H1 (cell line): ENCODE data around the gene S100A12. TPM values are rescaled to one million over a fixed set of nuclear protein-coding genes. Genes with fewer than 3 reads are reported as not detected.

Experiments used
- ATF2 ChIP-seq: IDR thresholded peaks from 2 replicates; pipeline ENCODE4 v1.6.1; 2012; ENCODE audit warnings: low read length, inconsistent platforms
- CHD7 ChIP-seq: fragments of 300-600 bp; sonication (generic); IDR thresholded peaks from 2 replicates; pipeline ENCODE4 v1.7.1; 2012; ENCODE audit warnings: low read length, moderate library complexity, mild to moderate bottlenecking, inconsistent platforms; ENCODE audit not compliant: insufficient replicate concordance
- CREB1 ChIP-seq: IDR thresholded peaks from 2 replicates; pipeline ENCODE4 v1.6.1; 2012; ENCODE audit warnings: inconsistent platforms
- POU5F1 ChIP-seq: IDR thresholded peaks from 2 replicates; pipeline ENCODE4 v1.6.1; 2011; ENCODE audit warnings: low read depth, mild to moderate bottlenecking, low read length, moderate library complexity
- SAP30 ChIP-seq: fragments of 300-600 bp; sonication (generic); IDR thresholded peaks from 2 replicates; pipeline ENCODE4 v1.7.1; 2012; ENCODE audit warnings: low read length, moderate library complexity, mild to moderate bottlenecking, inconsistent platforms; ENCODE audit not compliant: insufficient read depth, insufficient replicate concordance
- SRF ChIP-seq: IDR thresholded peaks from 2 replicates; pipeline ENCODE4 v1.6.1; 2011; ENCODE audit warnings: mild to moderate bottlenecking, low read depth, low read length, moderate library complexity
- polyA plus RNA-seq, 7 experiments: library from polyadenylated mRNA; depleted of rRNA in 3 of 7; stranded (reverse) in 5 of 7; unstranded in 2 of 7; fragments of >200 nt in 5 of 7; fragments of 200-250 nt in 2 of 7; gene quantifications; 1 replicate in 5 of 7; 2 replicates in 1 of 7; 4 replicates in 1 of 7; pipeline versions ENCODE4 v1.2.1 to v1.2.3, GENCODE V29; 2011 to 2013; ENCODE audit warnings: missing spikeins in 2 of 7, mixed read lengths in 2 of 7
- total RNA-seq: library from RNA; stranded (reverse); fragmentation: NEBNext Ultra II Directional; extraction: Animal tissue kit (Norgen Biotek cat#: 25700); gene quantifications from 2 replicates; pipeline ENCODE4 v1.2.1, GENCODE V29; 2021

Gene S100A12
- total and polyA plus RNA-seq, 2 of the 8 experiments (the other 6 are each of a cell fraction or from before 2014, with no cell fraction given): not detected

GRCh38 chr1:153361480-153362109 is 13.8 kb downstream of the S100A12 start (continued):
- TF ChIP-seq SAP30 (no peak), CREB1 (no peak), ATF2 (no peak), POU5F1 (no peak), SRF (no peak), CHD7 (no peak)
- TF ChIP-seq, all 59 proteins: peak for 0
